Left ventricle myocardium inferior (tissue), 1 donor: Measurements from ENCODE around the gene ZNF318. TPM values are rescaled to one million over a fixed set of nuclear protein-coding genes. Genes with fewer than 3 reads are reported as not detected.

Experiments used
- DNase-seq: peaks from one replicate; pipeline ENCODE4 v3.0.0-alpha.2; 2020
- H3K27ac ChIP-seq: fragments of 200-600 bp; replicated peaks from 2 replicates; pipeline ENCODE4 v1.8.0; 2021
- H3K27me3 ChIP-seq: fragments of 200-600 bp; 2 replicates; pipeline ENCODE4 v1.8.0; 2021; ENCODE audit warnings: low read depth
- H3K36me3 ChIP-seq: fragments of 200-600 bp; 2 replicates; pipeline ENCODE4 v1.8.0; 2021
- H3K4me1 ChIP-seq: fragments of 200-600 bp; 2 replicates; pipeline ENCODE4 v1.8.0; 2021
- H3K4me3 ChIP-seq: fragments of 200-600 bp; 2 replicates; pipeline ENCODE4 v1.8.0; 2021; ENCODE audit warnings: mild to moderate bottlenecking, moderate library complexity
- H3K9me3 ChIP-seq: fragments of 200-600 bp; replicated peaks from 2 replicates; pipeline ENCODE4 v1.8.0; 2021
- intact Hi-C: fragments of 100-400 bp; cut with micrococcal nuclease; formaldehyde crosslinking; loops from one replicate; pipeline ENCODE4 v1.11.0; 2022
- total RNA-seq: library from RNA; stranded (reverse); fragmentation: NEBNext Ultra II Directional; extraction: Animal tissue kit (Norgen Biotek cat#: 25700); gene quantifications from one replicate; pipeline ENCODE4 v1.2.1, GENCODE V29; 2021
- TF ChIP-seq, protein P1 (sequence below): fragments of 200-600 bp; IDR thresholded peaks from 2 replicates; pipeline ENCODE4 v1.8.0; 2021; ENCODE audit warnings: antibody characterized with exemption, mild to moderate bottlenecking, borderline replicate concordance
- donor health status: DM: no; HTN: yes; CAD: no; lungs with severe emphysema.

Gene ZNF318
- total RNA-seq, 1 donor from 2014 or later, result 12.5 TPM

DNA sequence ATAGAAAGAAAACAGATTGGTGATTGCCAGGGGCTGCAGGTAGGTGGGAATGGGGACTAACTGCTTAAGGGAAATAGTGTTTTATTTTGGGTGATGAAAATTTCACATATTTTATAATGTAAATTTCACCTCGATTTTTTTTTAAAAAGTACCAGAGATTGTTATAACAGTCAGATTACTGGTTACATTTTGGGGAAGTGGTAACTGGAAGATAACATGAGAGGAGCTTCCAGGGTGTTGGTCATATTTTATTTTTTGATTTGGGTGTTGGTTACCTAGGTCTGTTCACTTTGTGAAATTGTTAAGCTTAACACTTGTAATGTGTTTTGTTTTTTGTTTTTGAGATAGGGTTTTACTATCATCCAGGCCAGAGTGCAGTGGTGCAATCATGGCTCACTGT lies 43.6 kb downstream of the ZNF318 start:
- intact Hi-C loops, result no loop called here
- H3K9me3 ChIP-seq, result peaks cover 4% of the 10 kb centered on the region
- DNase-seq, result no peak
- H3K4me3 ChIP-seq, result no peak overlapping the region
- H3K36me3 ChIP-seq, result no peaks in the 10 kb centered on the region
- H3K4me1 ChIP-seq, result peaks cover 11% of the 10 kb centered on the region
- no peak overlapping the region for H3K27ac ChIP-seq
- no peaks in the 10 kb centered on the region for H3K27me3 ChIP-seq
- TF ChIP-seq, protein P1, sequence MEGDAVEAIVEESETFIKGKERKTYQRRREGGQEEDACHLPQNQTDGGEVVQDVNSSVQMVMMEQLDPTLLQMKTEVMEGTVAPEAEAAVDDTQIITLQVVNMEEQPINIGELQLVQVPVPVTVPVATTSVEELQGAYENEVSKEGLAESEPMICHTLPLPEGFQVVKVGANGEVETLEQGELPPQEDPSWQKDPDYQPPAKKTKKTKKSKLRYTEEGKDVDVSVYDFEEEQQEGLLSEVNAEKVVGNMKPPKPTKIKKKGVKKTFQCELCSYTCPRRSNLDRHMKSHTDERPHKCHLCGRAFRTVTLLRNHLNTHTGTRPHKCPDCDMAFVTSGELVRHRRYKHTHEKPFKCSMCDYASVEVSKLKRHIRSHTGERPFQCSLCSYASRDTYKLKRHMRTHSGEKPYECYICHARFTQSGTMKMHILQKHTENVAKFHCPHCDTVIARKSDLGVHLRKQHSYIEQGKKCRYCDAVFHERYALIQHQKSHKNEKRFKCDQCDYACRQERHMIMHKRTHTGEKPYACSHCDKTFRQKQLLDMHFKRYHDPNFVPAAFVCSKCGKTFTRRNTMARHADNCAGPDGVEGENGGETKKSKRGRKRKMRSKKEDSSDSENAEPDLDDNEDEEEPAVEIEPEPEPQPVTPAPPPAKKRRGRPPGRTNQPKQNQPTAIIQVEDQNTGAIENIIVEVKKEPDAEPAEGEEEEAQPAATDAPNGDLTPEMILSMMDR, result no peak

DNA sequence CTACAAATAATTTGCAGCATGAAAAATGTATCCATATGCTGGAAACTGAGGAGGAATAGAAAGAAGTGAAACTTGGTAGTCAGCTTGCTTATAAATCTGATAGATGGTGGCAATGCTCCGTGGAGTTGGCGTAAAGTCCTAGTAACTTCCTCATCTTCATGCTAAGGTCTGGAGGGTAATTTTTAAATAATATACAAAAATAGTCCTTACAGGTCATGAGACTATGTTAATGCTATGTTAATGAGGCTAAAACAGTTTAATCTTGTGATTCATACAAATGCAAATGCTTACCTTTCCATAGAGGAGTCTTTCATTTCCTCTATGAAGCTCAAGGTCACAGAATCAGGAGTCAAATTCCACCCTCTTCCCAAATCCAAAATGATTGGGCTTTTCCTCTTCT lies 51.4 kb downstream of the ZNF318 start:
- no peak for DNase-seq
- Histone ChIP-seq H3K4me3 (no peak overlapping the region), H3K36me3 (no peaks in the 10 kb centered on the region), H3K27ac (no peak overlapping the region), H3K27me3 (no peaks in the 10 kb centered on the region), H3K9me3 (no peaks in the 10 kb centered on the region), H3K4me1 (no peaks in the 10 kb centered on the region)
- intact Hi-C loops, result no loop called here
- TF ChIP-seq, protein P1, result no peak

DNA sequence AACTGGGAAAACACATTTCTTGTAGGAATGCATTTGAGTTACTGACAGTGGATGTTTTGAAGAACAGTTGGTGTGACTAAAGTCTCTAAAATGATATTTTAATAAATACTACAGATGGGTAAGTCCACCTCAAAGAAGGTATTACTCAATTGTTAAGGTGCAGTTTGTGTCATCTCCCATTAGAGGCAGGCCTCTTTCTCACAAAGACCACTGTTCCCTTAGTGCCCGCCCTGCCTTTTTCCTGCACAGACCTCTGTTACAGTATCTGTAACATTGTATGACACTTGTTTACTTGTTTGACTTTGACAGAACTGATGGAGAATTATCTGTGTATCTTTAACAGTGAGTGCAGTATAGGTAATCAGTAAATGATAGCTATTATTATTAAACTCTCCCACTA lies 55.6 kb downstream of the ZNF318 start:
- intact Hi-C loops, result no loop called here
- H3K27me3 ChIP-seq, result no peaks in the 10 kb centered on the region
- TF ChIP-seq, protein P1, result no peak

DNA sequence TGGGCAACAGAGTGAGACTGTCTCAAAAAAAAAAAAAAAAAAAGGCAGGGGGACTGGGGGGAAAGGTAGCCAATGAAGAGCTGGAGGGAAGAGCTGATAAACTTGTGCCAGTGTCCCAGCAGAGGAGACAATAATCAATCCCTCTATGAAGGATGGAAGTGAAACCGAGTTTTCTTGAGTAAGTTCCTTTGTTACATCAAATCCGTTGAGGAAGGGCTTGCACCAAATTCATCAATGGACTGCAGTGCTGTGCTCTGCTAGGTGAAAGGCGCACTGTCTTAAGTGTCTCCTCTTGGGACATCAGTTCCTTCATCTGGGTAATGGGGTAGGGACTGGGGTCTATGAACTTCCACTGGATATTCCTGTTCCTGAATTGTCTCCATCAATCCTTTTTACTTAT lies 57.8 kb downstream of the ZNF318 start:
- intact Hi-C loops, result no loop called here
- Histone ChIP-seq H3K27me3 (no peaks in the 10 kb centered on the region), H3K27ac (no peak overlapping the region), H3K36me3 (no peaks in the 10 kb centered on the region), H3K4me3 (no peak overlapping the region), H3K9me3 (no peaks in the 10 kb centered on the region), H3K4me1 (peaks cover 19% of the 10 kb centered on the region)
- no peak for DNase-seq
- TF ChIP-seq, protein P1, result no peak

More for the DNA sequence above, 55.6 kb downstream of the ZNF318 start:
- no peak for DNase-seq
- Histone ChIP-seq H3K4me3 (no peak overlapping the region), H3K9me3 (no peaks in the 10 kb centered on the region), H3K36me3 (no peaks in the 10 kb centered on the region), H3K4me1 (peaks cover 4% of the 10 kb centered on the region), H3K27ac (no peak overlapping the region)

DNA sequence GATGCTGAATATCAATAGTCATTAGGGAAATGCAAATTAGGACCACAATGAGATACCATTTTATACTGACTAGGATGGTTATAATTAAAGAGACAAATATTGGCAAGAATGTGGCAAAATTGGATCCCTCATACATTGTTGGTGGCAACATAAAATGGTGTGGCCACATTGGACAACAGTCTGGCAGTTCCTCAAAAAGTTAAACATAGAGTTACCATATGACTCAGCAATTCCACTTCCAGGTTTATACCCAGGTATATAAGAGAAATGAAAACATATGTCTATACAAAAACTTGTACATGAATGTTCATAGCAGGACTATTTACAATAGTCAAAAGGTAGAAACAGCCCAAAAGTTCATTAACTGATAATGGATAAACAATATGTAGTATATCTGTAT lies 58.8 kb downstream of the ZNF318 start:
- H3K36me3 ChIP-seq, result no peaks in the 10 kb centered on the region
- no peak overlapping the region for H3K4me3 ChIP-seq
- H3K27me3 ChIP-seq, result no peaks in the 10 kb centered on the region
- H3K4me1 ChIP-seq, result peaks cover 25% of the 10 kb centered on the region
- DNase-seq, result no peak
- TF ChIP-seq, protein P1, result no peak
- intact Hi-C loops, result no loop called here
- no peaks in the 10 kb centered on the region for H3K9me3 ChIP-seq
- no peak overlapping the region for H3K27ac ChIP-seq

DNA sequence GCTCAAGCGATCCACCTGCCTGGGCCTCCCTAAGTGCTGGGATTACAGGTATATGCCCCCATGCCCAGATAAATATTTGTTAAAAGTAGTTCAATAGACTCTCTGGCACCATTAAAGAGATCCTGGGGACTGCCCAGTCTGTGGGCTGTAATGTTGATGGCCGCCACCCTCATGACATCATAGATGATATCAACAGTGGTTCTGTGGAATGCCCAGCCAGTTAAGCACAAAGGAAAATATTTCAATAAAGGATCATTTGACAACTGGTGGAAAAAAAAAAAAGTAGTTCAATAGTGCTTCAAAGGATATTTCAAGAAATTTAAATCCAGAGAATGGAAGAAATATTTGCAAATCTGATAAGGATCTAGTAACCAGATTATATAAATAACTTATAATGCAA lies 59.3 kb downstream of the ZNF318 start:
- Histone ChIP-seq H3K4me3 (no peak overlapping the region), H3K4me1 (peaks cover 25% of the 10 kb centered on the region), H3K36me3 (no peaks in the 10 kb centered on the region), H3K9me3 (no peaks in the 10 kb centered on the region), H3K27me3 (no peaks in the 10 kb centered on the region), H3K27ac (no peak overlapping the region)
- no peak for DNase-seq
- intact Hi-C loops, result no loop called here
- TF ChIP-seq, protein P1, result no peak
